Epithelial cell of proximal tubule (primary cell): ENCODE measurements around the gene GFPT1. TPM values are rescaled to one million over a fixed set of nuclear protein-coding genes. Genes with fewer than 3 reads are reported as not detected.

Source experiments
- DNase-seq: peaks from one replicate; pipeline ENCODE4 v3.0.0-alpha.2; 2011; ENCODE audit warnings: low read depth
- H3K4me3 ChIP-seq: 2 replicates; pipeline ENCODE4 v1.5.1; 2011; ENCODE audit warnings: low read depth, mild to moderate bottlenecking, low read length
- CTCF ChIP-seq: conservative IDR thresholded peaks from 2 replicates; pipeline ENCODE4 v1.5.1; 2012; ENCODE audit warnings: low read depth, mild to moderate bottlenecking, low read length
- total RNA-seq: library from RNA; depleted of rRNA; stranded (reverse); fragments of >200 nt; gene quantifications from 2 replicates; pipeline ENCODE4 v1.2.3, GENCODE V29; 2015

Gene GFPT1
- total RNA-seq, 1 donor from 2014 or later: 20.3 TPM

GRCh38 chr2:69296421-69296820 lies 90.6 kb downstream of the GFPT1 start:
- no peak for DNase-seq
- no peak for TF ChIP-seq CTCF
- no peak overlapping the region for H3K4me3 ChIP-seq

- no peak for TF ChIP-seq CTCF
- no peak overlapping the region for H3K4me3 ChIP-seq
- DNase-seq: no peak
Measured at GRCh38 chr2:69292256-69292655, 94.8 kb downstream of the GFPT1 start.

DNA sequence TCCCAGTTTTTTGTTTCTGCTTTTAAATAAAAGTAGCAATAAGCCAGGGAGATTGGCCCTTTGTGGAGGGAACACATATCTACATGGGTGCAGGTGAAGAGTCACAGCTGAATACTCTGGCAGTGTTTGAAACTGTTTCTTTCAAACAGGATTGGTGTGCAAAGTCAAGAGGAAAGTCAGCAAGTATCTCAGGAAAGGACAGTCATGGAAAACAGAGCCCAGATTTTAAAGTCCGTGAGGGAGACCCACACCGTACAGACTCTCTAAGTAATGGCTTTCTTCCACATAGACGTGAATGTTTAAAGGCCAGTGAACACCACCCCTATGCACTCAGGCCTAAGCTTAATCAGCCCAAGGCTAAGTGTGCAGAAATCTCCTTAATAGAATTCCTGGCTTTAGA lies 95.3 kb downstream of the GFPT1 start:
- no peak for TF ChIP-seq CTCF
- DNase-seq: no peak
- H3K4me3 ChIP-seq: no peak overlapping the region

DNA sequence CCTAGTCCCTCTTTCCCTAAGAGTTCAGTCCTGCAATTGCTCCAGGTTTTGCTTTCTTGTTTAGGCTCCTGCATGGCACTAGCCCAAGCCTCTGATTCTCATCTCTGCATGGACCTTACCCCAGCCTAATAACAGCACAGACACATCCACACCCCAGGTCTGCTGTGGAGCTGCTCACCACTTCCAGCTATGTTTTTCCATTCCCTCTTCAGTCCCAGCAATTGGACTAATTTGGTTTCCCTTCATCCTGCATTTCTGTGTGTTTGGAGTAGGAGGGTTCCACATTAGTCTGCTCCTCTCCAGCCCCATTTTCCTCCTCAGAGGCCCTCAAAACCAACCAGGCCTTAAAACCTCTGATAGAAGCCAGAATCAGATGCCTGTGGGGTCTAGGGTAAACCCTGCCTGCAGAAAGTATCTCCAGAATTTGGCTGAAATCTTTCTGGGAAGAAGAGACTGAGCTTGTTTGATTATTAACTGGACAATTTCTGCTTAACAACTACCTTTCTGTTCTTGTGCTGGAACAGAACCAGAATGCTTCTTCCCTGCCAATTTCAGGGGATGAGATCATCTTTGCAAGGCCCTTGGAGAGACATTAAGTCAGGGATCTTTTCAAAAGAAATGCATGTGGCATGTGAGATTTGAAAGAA lies 95.9 kb downstream of the GFPT1 start:
- TF ChIP-seq CTCF: no peak
- H3K4me3 ChIP-seq: no peak overlapping the region
- DNase-seq: peak; percentile 62

DNA sequence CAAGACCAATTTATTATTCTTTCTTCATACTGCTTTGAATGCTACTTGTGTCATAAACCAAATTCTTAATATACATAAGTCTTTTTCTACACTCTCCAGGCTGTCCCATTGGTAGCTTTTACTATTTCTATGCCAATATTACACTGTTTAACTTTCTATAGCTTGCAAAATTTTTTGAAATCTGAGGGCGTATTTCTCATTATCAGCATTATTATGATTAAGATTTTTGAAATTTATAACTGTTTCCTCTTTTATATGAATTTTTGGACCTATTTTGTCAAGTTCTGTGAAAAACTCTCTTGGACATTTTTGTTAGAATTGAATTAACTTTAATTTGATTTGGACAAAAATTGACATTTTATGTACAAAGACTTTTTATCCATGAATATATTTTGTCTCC lies 98.6 kb downstream of the GFPT1 start:
- DNase-seq: no peak
- TF ChIP-seq CTCF: no peak
- no peak overlapping the region for H3K4me3 ChIP-seq

DNA sequence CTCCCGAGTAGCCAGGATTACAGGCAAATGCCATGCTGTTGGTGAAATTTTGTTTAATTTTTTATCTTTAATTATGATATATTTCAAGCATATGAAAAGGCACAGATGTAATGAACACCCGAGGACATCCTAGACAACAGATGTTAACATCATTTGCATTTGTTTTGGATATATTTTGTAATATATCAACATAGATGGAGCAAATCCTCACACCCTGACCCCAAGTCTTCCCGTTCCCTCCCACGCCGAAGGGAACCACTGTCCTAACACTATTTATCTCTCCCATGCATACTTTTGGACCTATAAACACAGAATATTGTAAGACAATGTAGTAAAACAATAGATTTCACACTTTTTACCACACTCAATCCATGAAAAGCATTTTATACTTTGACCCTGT lies 99.5 kb downstream of the GFPT1 start:
- no peak overlapping the region for H3K4me3 ChIP-seq
- no peak for TF ChIP-seq CTCF
- no peak for DNase-seq

GRCh38 chr2:69285379-69285894 lies 101.6 kb downstream of the GFPT1 start:
- TF ChIP-seq CTCF: no peak

More at GRCh38 chr2:69285379-69285894, 101.6 kb downstream of the GFPT1 start:
- DNase-seq: no peak
- no peak overlapping the region for H3K4me3 ChIP-seq
